Heart right ventricle (tissue), 16 donors: ENCODE data around the gene COL15A1. TPM values are rescaled to one million over a fixed set of nuclear protein-coding genes. Genes with fewer than 3 reads are reported as not detected.

Experiments used
- ATAC-seq, 8 donors: fragments of 200-7000 bp; cut with Tn5 transposase; one replicate each; pipeline ENCODE4 v1.9.1; 2020; ENCODE audit warnings: mild to moderate bottlenecking in 8 of 8, moderate library complexity in 8 of 8, moderate number of reproducible peaks in 1 of 8
- DNase-seq, 2 donors: peaks; one replicate each; pipeline ENCODE4 v3.0.0-alpha.2; 2020
- H3K27ac ChIP-seq, 10 donors: fragments of 200-600 bp; sonication (generic) in 2 of 10; one replicate each; pipeline versions ENCODE4 v1.5.0 to v1.8.0; 2020 to 2022; ENCODE audit warnings: mild to moderate bottlenecking in 3 of 10
- H3K27me3 ChIP-seq, 7 donors: fragments of 200-600 bp; one replicate each; pipeline ENCODE4 v1.8.0; 2021 to 2022; ENCODE audit warnings: mild to moderate bottlenecking in 2 of 7
- H3K36me3 ChIP-seq, 9 donors: fragments of 200-600 bp; sonication (generic) in 1 of 9; one replicate each; pipeline versions ENCODE4 v1.5.0 to v1.8.0; 2020 to 2022; ENCODE audit warnings: mild to moderate bottlenecking in 2 of 9
- H3K4me1 ChIP-seq, 9 donors: fragments of 200-600 bp; sonication (generic) in 1 of 9; one replicate each; pipeline versions ENCODE4 v1.5.0 to v1.8.0; 2020 to 2022; ENCODE audit warnings: mild to moderate bottlenecking in 4 of 9
- H3K4me3 ChIP-seq, 10 donors: fragments of 200-600 bp; sonication (generic) in 2 of 10; one replicate each; pipeline versions ENCODE4 v1.5.0 to v1.8.0; 2020 to 2022; ENCODE audit warnings: mild to moderate bottlenecking in 7 of 10, moderate library complexity in 2 of 10
- H3K9me3 ChIP-seq, 11 donors: fragments of 200-600 bp in 10 of 11; sonication (generic) in 2 of 11; one replicate each; pipeline versions ENCODE4 v1.5.0 to v1.8.0; 2013 to 2022; ENCODE audit warnings: mild to moderate bottlenecking in 2 of 11, control low read depth in 1 of 11, moderate library complexity in 1 of 11
- WGBS, 2 donors: extraction: QIAGEN DNeasy Blood & Tissue Kit; methylation state at CpG; one replicate each; pipeline ENCODE4 v1.1.7; 2013; ENCODE audit warnings: inconsistent platforms in 1 of 2; 5-methylcytosine and 5-hydroxymethylcytosine counted together
- intact Hi-C, 10 donors: fragments of 100-400 bp; cut with DNase I; formaldehyde crosslinking; loops; one replicate each; pipeline versions ENCODE4 v1.11.1 to v1.14.2; 2022
- polyA plus RNA-seq, 2 donors: library from polyadenylated mRNA; stranded (reverse); fragments of 200-250 nt; gene quantifications; one replicate each; pipeline ENCODE4 v1.2.3, GENCODE V29; 2013
- total RNA-seq, 10 donors: library from RNA; stranded (reverse); fragmentation: NEBNext Ultra II Directional in 3 of 10; extraction: Animal tissue kit (Norgen Biotek cat#: 25700) in 3 of 10; gene quantifications; one replicate each; pipeline versions ENCODE4 v1.2.1 to v1.2.4, GENCODE V29; 2021 to 2023
- TF ChIP-seq, protein P1 (sequence below), 9 donors: fragments of 200-600 bp; sonication (generic) in 2 of 9; IDR thresholded peaks; one replicate each; pipeline versions ENCODE4 v1.5.0 to v1.8.0; 2021 to 2022; ENCODE audit warnings: antibody characterized with exemption in 9 of 9, mild to moderate bottlenecking in 5 of 9, moderate library complexity in 1 of 9
- donor health status: Arrhythmogenic right ventricular cardiomyopathy.
- donor health status: ischemic (EF 13 %, LVEDD 7.1; RV severe dilation, severe dysfunction).
- donor health status: healthy with polysubstance abuse.
- donor health status: DM: no; HTN: yes; CAD: no.
- donor health status: DM: no; HTN: no; CAD: no.
- donor health status: ischemic (EF 25% LVEDD 6.9; RV normal size, moderate dysfunction).
- donor health status: ischemic (EF 25% LVEDD 5.7; RV mildly dilated, moderate dysfunction).
- donor health status: healthy.
- donor health status: DM: yes; HTN: yes; CAD: no.
- donor health status: Ischemic cardiomyopathy.
- donor health status: ischemic (EF 35%, LVEDD 5.7; RV mildly dilated, moderate dysfunction).
- donor health status: nonischemic (EF 11% LVEDD 7.7; RV severe dilation, severe dysfunction).
- donor health status: DM: yes; HTN: yes; CAD: no.
- donor health status: PGD.
- donor health status: ischemic (EF 29% LVEDD 5.4; RV normal size, mild dysfunction).
- donor health status: nonischemic (EF 23%, LVEDD 6.1; RV moderate dilation, normal function).

The COL15A1 gene
- total and polyA plus RNA-seq, 12 donors = 25.6 to 64.8 (median 51.0) TPM

- Histone ChIP-seq H3K4me3 (no peak overlapping the region), H3K27ac (peak overlapping the region; percentile 55 to 92 (median 73)), H3K27me3 (peaks cover 0 to 15% (median 0%) of the 10 kb centered on the region in 7 donors), H3K4me1 (peaks cover 22 to 92% (median 56%) of the 10 kb centered on the region in 9 donors), H3K9me3 (no peaks in the 10 kb centered on the region), H3K36me3 (no peaks in the 10 kb centered on the region)
- TF ChIP-seq, protein P1, sequence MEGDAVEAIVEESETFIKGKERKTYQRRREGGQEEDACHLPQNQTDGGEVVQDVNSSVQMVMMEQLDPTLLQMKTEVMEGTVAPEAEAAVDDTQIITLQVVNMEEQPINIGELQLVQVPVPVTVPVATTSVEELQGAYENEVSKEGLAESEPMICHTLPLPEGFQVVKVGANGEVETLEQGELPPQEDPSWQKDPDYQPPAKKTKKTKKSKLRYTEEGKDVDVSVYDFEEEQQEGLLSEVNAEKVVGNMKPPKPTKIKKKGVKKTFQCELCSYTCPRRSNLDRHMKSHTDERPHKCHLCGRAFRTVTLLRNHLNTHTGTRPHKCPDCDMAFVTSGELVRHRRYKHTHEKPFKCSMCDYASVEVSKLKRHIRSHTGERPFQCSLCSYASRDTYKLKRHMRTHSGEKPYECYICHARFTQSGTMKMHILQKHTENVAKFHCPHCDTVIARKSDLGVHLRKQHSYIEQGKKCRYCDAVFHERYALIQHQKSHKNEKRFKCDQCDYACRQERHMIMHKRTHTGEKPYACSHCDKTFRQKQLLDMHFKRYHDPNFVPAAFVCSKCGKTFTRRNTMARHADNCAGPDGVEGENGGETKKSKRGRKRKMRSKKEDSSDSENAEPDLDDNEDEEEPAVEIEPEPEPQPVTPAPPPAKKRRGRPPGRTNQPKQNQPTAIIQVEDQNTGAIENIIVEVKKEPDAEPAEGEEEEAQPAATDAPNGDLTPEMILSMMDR (IDR thresholded peaks at IDR 0.05) = no peak
- intact Hi-C loops = loop anchor here in 4 of 10 donors (5.0 kb wide), 2 partner anchors 36 to 116 kb away; partner anchors contain the start of gene COL15A1 (in 2 of the 4)
- peak in 1 of 2 donors; percentile 49 for DNase-seq
- WGBS, 2 donors = 27 to 30% methylated on average over 5 of the region's 5 CpGs
- ATAC-seq = peak in 1 of 8 donors; percentile 1
Observed at GRCh38 chr9:98978231-98978681, 34.5 kb downstream of the COL15A1 start.

DNA sequence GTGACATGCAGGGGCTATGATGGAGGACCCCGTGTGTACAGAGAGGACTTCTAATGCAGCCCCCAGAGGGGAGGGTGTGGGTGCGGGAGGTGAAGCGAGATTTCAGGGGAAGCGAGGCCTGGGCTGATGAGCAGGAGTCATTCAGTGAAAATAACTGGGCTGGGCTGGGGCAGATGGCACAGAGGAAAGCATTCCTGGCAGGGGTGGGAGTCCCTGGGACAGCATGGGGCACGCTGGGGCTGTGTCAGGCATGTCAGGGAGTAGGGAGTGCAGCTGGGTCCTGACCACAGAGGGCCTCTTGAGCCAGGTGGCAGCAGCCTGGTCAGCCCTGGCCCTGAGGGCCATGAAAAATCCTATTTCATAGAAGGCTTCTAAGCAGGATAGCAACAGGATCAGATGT is 36.6 kb downstream of the COL15A1 start:
- no peak for DNase-seq
- Histone ChIP-seq H3K27me3 (peaks cover 0 to 12% (median 0%) of the 10 kb centered on the region in 7 donors), H3K9me3 (no peaks in the 10 kb centered on the region), H3K27ac (peak overlapping the region in 5 of 10 donors; percentile 8 to 92 (median 38)), H3K4me3 (no peak overlapping the region), H3K4me1 (peaks cover 4 to 92% (median 37%) of the 10 kb centered on the region in 9 donors), H3K36me3 (peaks cover 0 to 1% (median 0%) of the 10 kb centered on the region in 9 donors)
- ATAC-seq = no peak
- 88 to 89% methylated on average over 5 of the region's 5 CpGs for WGBS, 2 donors
- intact Hi-C loops = no loop called here
- TF ChIP-seq, protein P1 (IDR thresholded peaks at IDR 0.05) = no peak

DNA sequence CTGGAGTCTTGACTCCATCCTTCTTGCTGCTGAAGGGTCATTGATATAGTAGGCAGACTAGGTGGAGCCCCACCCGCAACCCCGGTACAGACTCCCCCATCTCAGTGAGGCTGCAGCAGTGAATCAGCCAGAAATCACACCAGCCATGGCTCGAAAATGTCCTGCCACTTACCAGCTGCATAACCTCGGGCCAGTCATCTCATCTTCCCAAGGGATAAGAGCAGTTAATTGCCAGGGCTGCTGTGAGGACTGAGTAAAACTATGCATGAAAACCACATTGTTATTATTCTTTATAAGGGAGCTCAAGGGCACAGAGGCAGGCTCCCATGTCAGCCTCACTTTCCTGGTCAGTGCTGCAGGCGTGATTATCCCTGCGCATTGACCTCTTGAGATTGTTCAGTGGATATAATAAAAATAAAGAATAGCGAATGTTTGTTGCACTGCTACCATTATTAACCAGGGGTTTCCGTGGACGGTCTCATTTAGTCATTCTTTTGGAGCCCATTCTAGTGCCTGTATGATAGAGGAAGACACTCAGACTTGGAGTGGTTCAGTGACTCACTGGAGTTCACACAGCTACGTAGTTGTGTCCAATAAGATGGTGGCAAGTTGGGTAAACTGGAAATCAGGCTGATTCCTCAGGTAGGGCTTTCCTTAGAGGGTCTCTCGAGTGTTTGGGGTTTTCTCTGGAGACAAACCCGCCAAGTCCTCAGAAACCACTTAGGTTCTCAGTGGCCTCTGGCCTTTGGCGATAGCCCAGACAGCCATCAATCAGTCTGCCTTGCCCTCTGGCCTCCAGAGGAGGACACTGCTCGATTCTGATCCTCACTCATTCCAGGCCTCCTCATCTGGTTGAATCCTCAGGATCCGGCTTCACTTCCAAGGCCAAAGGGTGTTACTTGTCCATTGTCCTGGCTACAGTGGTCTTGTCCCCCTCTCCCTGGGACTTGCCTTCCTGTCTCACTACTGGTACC is 39.9 kb downstream of the COL15A1 start:
- peak overlapping the region in 5 of 10 donors; percentile 10 to 67 (median 30) for H3K27ac ChIP-seq
- H3K9me3 ChIP-seq = no peaks in the 10 kb centered on the region
- TF ChIP-seq, protein P1 (IDR thresholded peaks at IDR 0.05) = no peak
- peaks cover 0 to 33% (median 0%) of the 10 kb centered on the region in 9 donors for H3K36me3 ChIP-seq
- 80 to 82% methylated on average over 15 of the region's 15 CpGs for WGBS, 2 donors
- H3K4me3 ChIP-seq = no peak overlapping the region
- no peaks in the 10 kb centered on the region for H3K27me3 ChIP-seq
- DNase-seq (no peak), ATAC-seq (peak in 3 of 8 donors; percentile 8 to 52 (median 9))
- H3K4me1 ChIP-seq = peaks cover 11 to 92% (median 31%) of the 10 kb centered on the region in 9 donors
- intact Hi-C loops = no loop called here

- 89 to 90% methylated on average over 22 of the region's 22 CpGs for WGBS, 2 donors
- H3K9me3 ChIP-seq = no peaks in the 10 kb centered on the region
- TF ChIP-seq, protein P1 (IDR thresholded peaks at IDR 0.05) = no peak
- DNase-seq (no peak), ATAC-seq (no peak)
- intact Hi-C loops = no loop called here
- peaks cover 15 to 90% (median 40%) of the 10 kb centered on the region in 9 donors for H3K4me1 ChIP-seq
- peak overlapping the region in 1 of 10 donors; percentile 92 for H3K27ac ChIP-seq
- H3K27me3 ChIP-seq = no peaks in the 10 kb centered on the region
- peaks cover 0 to 50% (median 0%) of the 10 kb centered on the region in 9 donors for H3K36me3 ChIP-seq
- H3K4me3 ChIP-seq = no peak overlapping the region
Observed at GRCh38 chr9:98985596-98985995, 41.9 kb downstream of the COL15A1 start.
